ENCODE measurements around the gene DCHS2. TPM values are rescaled to one million over a fixed set of nuclear protein-coding genes. Genes with fewer than 3 reads are reported as not detected.

Gene DCHS2
- total RNA-seq, 1 donor from 2014 or later: not detected

- intact Hi-C loops (cut with DNase I): no loop called here
- TF ChIP-seq CTCF (IDR thresholded peaks at IDR 0.05): no peak
These were observed 115.1 kb downstream of the DCHS2 start for GRCh38 chr4:154376486-154376885.

GRCh38 chr4:154368060-154368459, 123.5 kb downstream of the DCHS2 start:
- TF ChIP-seq CTCF (IDR thresholded peaks at IDR 0.05): no peak
- H3K27ac ChIP-seq: no peak overlapping the region
- DNase-seq (ENCODE audit: low spot score in 2 of 2): no peak
- H3K36me3 ChIP-seq: no peaks in the 10 kb centered on the region
- H3K4me1 ChIP-seq: peaks cover 0 to 10% of the 10 kb centered on the region in 2 donors
- H3K4me3 ChIP-seq: no peak overlapping the region
- no peaks in the 10 kb centered on the region for H3K9me3 ChIP-seq
- H3K27me3 ChIP-seq: no peaks in the 10 kb centered on the region
- intact Hi-C loops (cut with DNase I): no loop called here

More at GRCh38 chr4:154376486-154376885, 115.1 kb downstream of the DCHS2 start:
- Histone ChIP-seq H3K4me3 (no peak overlapping the region), H3K4me1 (no peaks in the 10 kb centered on the region), H3K36me3 (no peaks in the 10 kb centered on the region), H3K9me3 (no peaks in the 10 kb centered on the region), H3K27me3 (no peaks in the 10 kb centered on the region), H3K27ac (no peak overlapping the region)
- DNase-seq (ENCODE audit: low spot score in 2 of 2): no peak

DNA sequence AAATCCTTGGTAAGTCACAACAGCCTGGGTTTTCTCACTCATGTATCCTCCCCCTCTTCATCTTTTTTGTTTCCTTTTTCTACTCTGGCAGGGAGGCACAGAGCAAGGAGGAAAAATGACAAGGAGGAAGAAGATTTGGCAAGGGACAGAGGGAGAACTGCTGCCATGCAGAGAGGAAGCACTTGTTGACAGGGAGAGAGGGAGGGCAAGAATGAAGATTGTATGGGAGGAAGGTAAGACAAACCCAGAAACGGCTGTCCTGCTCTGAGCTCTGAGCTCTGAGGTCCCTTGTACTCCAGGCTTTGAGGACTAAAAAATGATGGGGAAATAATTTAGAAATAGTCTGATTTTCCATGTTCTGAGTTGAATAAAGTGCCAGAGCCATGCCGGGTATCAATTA, 123.9 kb downstream of the DCHS2 start:
- no peaks in the 10 kb centered on the region for H3K9me3 ChIP-seq
- H3K27me3 ChIP-seq: no peaks in the 10 kb centered on the region
- no peaks in the 10 kb centered on the region for H3K36me3 ChIP-seq
- TF ChIP-seq CTCF (IDR thresholded peaks at IDR 0.05): no peak
- no peak overlapping the region for H3K4me3 ChIP-seq
- H3K4me1 ChIP-seq: peaks cover 0 to 10% of the 10 kb centered on the region in 2 donors
- no peak overlapping the region for H3K27ac ChIP-seq
- intact Hi-C loops (cut with DNase I): no loop called here
- DNase-seq (ENCODE audit: low spot score in 2 of 2): no peak

GRCh38 chr4:154366956-154367355, 124.6 kb downstream of the DCHS2 start:
- Histone ChIP-seq H3K27me3 (no peaks in the 10 kb centered on the region), H3K27ac (peak overlapping the region in 1 of 2 donors; percentile 22), H3K9me3 (no peaks in the 10 kb centered on the region), H3K36me3 (no peaks in the 10 kb centered on the region), H3K4me3 (no peak overlapping the region), H3K4me1 (peaks cover 0 to 10% of the 10 kb centered on the region in 2 donors)
- no peak for DNase-seq (ENCODE audit: low spot score in 2 of 2)
- TF ChIP-seq CTCF (IDR thresholded peaks at IDR 0.05): no peak
- intact Hi-C loops (cut with DNase I): no loop called here

DNA sequence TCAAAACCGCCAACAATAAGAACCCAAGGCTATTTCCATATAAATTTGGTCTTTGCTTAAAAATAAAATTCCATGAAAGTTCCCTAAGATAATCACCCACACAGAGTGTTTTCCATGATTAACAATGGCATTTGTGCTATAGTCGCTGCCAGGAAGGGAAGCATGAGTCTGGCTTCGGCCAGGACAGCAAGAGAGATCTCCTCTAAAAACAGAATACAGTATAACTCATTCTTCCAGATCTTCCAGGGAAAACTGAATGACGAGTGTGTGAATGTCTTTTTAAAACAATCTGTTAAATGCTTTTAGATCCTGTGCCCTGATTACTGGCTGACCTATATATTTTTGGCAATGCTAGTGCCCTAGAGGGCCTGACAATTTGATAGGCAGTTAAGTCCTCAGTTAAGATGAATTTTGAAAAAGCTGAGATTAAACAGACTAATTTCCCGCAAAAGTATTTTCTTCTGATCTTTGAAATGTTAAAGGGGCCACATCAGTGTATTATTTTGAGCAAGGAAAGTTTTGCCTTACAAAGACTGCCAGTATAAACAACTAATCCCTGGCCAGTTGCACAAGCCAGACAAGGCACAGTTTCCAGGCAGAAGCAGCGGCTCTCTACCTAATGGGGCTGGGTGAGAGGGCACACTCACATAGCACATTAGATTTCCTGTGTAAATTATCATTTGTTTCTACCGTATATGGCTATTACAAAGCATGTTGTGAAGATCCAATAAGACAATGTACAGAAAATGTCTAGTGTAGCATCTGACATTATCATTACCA, 127.3 kb downstream of the DCHS2 start:
- Histone ChIP-seq H3K27ac (peak overlapping the region; percentile 61 to 72), H3K4me3 (peak overlapping the region in 1 of 2 donors; percentile 34)

More for the DNA sequence above, 127.3 kb downstream of the DCHS2 start:
- TF ChIP-seq CTCF (IDR thresholded peaks at IDR 0.05): no peak
- intact Hi-C loops (cut with DNase I): no loop called here
- no peaks in the 10 kb centered on the region for H3K27me3 ChIP-seq
- no peaks in the 10 kb centered on the region for H3K9me3 ChIP-seq
- peak in 1 of 2 donors; percentile 69 for DNase-seq (ENCODE audit: low spot score in 2 of 2)
- no peaks in the 10 kb centered on the region for H3K36me3 ChIP-seq
- peaks cover 0 to 10% of the 10 kb centered on the region in 2 donors for H3K4me1 ChIP-seq
